GM15510 (cell line): ENCODE results near the gene PLK5.

Experiments used
- POLR2A ChIP-seq: IDR thresholded peaks from 3 replicates; pipeline ENCODE4 v1.6.1; 2011; ENCODE audit warnings: borderline replicate concordance; ENCODE audit not compliant: insufficient read length; ENCODE audit errors: extremely low read depth

PLK5 gene

GRCh38 chr19:1570836-1571235, 47.0 kb downstream of the PLK5 start:
- no peak for TF ChIP-seq POLR2A

GRCh38 chr19:1571358-1571757, 47.5 kb downstream of the PLK5 start:
- TF ChIP-seq POLR2A, result no peak

- no peak for TF ChIP-seq POLR2A
Observed at GRCh38 chr19:1572795-1573194, 48.9 kb downstream of the PLK5 start.

GRCh38 chr19:1574354-1575136, 50.7 kb downstream of the PLK5 start:
- no peak for TF ChIP-seq POLR2A

GRCh38 chr19:1575323-1576241, 51.7 kb downstream of the PLK5 start:
- no peak for TF ChIP-seq POLR2A

- TF ChIP-seq POLR2A, result no peak
Observed at GRCh38 chr19:1576242-1577089, 52.6 kb downstream of the PLK5 start.

- no peak for TF ChIP-seq POLR2A
Observed at GRCh38 chr19:1577090-1577928, 53.4 kb downstream of the PLK5 start.

GRCh38 chr19:1577929-1578618, 54.2 kb downstream of the PLK5 start:
- no peak for TF ChIP-seq POLR2A

GRCh38 chr19:1579222-1579621, 55.3 kb downstream of the PLK5 start:
- no peak for TF ChIP-seq POLR2A

GRCh38 chr19:1580382-1580781, 56.5 kb downstream of the PLK5 start:
- no peak for TF ChIP-seq POLR2A

- TF ChIP-seq POLR2A, result no peak
Observed at GRCh38 chr19:1580957-1581356, 57.1 kb downstream of the PLK5 start.

GRCh38 chr19:1582201-1582600, 58.3 kb downstream of the PLK5 start:
- no peak for TF ChIP-seq POLR2A

- TF ChIP-seq POLR2A, result no peak
Observed at GRCh38 chr19:1584500-1585242, 60.8 kb downstream of the PLK5 start.
